PFSK-1 (cell line): Measurements from ENCODE around the gene TSGA10IP.

ENCODE experiments used
- FOXP2 ChIP-seq: optimal IDR thresholded peaks from 2 replicates; pipeline ENCODE3; 2011; ENCODE audit warnings: borderline replicate concordance, control low read depth, inconsistent platforms; ENCODE audit not compliant: insufficient read depth; ENCODE audit errors: extremely low read length, extremely low read depth
- POLR2AphosphoS5 ChIP-seq: IDR thresholded peaks from 2 replicates; pipeline ENCODE4 v1.6.1; 2012; ENCODE audit warnings: low read depth, mild to moderate bottlenecking, control low read depth, low read length, moderate library complexity
- REST ChIP-seq, 2 experiments: IDR thresholded peaks; 2 replicates each; pipeline versions ENCODE4 v1.6.1 to v1.8.0; 2011 to 2012; ENCODE audit warnings: low read depth in 2 of 2, low read length in 2 of 2, control low read depth in 1 of 2, inconsistent platforms in 1 of 2, mild to moderate bottlenecking in 1 of 2, moderate library complexity in 1 of 2; ENCODE audit not compliant: insufficient read depth in 1 of 2
- SIN3A ChIP-seq: IDR thresholded peaks from 2 replicates; pipeline ENCODE4 v1.6.1; 2012; ENCODE audit warnings: mild to moderate bottlenecking, low read length, moderate library complexity, borderline replicate concordance; ENCODE audit not compliant: insufficient read depth
- TAF1 ChIP-seq: IDR thresholded peaks from 2 replicates; pipeline ENCODE4 v1.6.1; 2012; ENCODE audit warnings: low read length, control low read depth, borderline replicate concordance; ENCODE audit not compliant: insufficient read depth

Gene TSGA10IP

GRCh38 chr11:66003291-66003690 is 58.0 kb downstream of the TSGA10IP start:
- TF ChIP-seq FOXP2 (no peak), TAF1 (no peak), POLR2AphosphoS5 (no peak), REST (IDR thresholded peaks at IDR 0.05; ENCODE audit: insufficient read depth in 1 of 2, low read depth in 2 of 2, low read length in 2 of 2) (no peak), SIN3A (no peak)

- TF ChIP-seq TAF1: no peak
Measured at GRCh38 chr11:66004186-66004585, 58.9 kb downstream of the TSGA10IP start.

DNA sequence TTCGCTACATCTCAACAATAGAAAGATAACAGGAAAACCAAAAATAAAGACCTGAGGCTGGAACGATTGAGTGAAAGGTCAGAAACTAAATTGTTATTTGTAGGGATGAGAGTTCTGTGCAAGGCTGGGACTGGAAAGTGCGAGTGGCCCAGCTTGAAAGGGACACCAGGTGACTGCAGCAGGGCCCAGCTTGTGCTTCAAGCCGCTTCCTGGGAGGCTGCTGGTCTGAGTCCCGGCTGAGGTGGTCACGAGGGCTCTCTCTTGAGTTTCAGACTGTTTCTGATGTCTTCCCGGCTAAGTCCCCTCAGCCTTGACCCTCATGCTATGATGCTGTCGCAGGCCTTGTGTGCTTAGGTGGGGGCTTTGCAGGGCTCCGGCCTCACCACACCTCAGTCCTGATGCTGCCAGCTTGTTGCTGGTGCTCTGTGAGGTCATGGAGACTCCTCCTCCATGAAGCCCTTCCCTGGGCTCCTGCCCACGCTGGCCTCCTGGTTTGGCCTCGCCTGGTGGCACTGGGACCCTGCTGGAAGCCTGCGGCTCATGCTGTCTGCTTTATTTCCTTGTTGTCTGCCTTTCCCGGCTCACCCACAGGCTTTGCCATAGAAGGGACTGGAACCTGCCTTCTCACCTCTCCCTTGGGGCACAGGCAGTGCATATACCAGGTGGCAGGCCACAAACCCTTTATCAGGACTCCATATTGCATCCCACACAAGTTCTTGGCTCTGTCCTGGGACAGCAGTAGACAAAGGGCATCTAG is 61.0 kb downstream of the TSGA10IP start:
- TF ChIP-seq POLR2AphosphoS5 (0 out of 2 replicates have a peak, but pooled peaks have one; percentile 40), TAF1 (no peak)

GRCh38 chr11:66006891-66007176 is 61.6 kb downstream of the TSGA10IP start:
- TF ChIP-seq REST (IDR thresholded peaks at IDR 0.05; ENCODE audit: insufficient read depth in 1 of 2, low read depth in 2 of 2, low read length in 2 of 2) (no peak), FOXP2 (no peak), SIN3A (no peak), TAF1 (no peak), POLR2AphosphoS5 (no peak)

- TF ChIP-seq REST (IDR thresholded peaks at IDR 0.05; ENCODE audit: insufficient read depth in 1 of 2, low read depth in 2 of 2, low read length in 2 of 2) (no peak), POLR2AphosphoS5 (no peak), TAF1 (no peak), FOXP2 (no peak), SIN3A (no peak)
Measured at GRCh38 chr11:66007201-66007634, 61.9 kb downstream of the TSGA10IP start.

DNA sequence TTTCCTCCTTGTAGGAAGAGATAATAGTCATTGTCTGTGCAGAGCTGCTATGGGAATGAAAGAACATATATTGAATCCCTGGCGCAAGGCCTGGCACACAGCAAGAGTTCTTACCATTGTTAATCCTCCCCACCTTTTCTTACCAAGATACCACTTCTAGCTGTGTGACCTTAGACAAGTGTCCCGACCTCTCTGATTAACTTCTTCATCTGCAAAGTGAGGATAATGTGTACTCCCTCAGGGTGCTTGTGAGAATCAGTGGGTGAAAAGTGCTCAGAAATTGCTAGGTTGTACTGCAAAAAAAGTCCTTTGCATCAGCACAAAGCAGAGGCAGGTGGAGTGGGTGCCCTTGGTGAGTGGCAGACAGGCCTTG is 62.8 kb downstream of the TSGA10IP start:
- TF ChIP-seq FOXP2 (no peak), REST (IDR thresholded peaks at IDR 0.05; ENCODE audit: insufficient read depth in 1 of 2, low read depth in 2 of 2, low read length in 2 of 2) (no peak), SIN3A (no peak), TAF1 (no peak), POLR2AphosphoS5 (no peak)
